Measurements from ENCODE around the gene TRAF3. TPM values are rescaled to one million over a fixed set of nuclear protein-coding genes. Genes with fewer than 3 reads are reported as not detected.

TRAF3 gene
- total RNA-seq, 1 donor from 2014 or later = 19.7 TPM

DNA sequence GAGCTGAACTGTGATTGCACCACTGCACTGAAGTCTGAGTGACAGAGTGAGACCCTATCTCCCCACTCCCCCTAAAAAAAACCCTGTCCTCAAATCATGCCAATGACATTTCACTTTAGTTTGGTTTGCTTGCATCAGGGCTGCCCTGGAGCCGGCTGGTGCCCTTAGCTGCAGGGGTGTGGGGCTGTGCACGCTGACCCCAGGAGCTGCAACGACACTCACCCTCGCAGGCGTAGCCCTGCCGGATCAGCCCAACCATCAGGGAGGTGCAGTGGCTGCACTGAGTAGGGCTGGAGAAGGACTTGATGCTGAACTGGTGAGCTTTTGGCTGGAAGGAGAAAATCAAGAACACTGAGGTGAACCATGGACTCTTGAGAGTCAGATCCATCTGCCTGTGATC lies 175.0 kb downstream of the TRAF3 start:
- intact Hi-C loops (cut with DNase I) = no loop called here
- TF ChIP-seq, protein P1, sequence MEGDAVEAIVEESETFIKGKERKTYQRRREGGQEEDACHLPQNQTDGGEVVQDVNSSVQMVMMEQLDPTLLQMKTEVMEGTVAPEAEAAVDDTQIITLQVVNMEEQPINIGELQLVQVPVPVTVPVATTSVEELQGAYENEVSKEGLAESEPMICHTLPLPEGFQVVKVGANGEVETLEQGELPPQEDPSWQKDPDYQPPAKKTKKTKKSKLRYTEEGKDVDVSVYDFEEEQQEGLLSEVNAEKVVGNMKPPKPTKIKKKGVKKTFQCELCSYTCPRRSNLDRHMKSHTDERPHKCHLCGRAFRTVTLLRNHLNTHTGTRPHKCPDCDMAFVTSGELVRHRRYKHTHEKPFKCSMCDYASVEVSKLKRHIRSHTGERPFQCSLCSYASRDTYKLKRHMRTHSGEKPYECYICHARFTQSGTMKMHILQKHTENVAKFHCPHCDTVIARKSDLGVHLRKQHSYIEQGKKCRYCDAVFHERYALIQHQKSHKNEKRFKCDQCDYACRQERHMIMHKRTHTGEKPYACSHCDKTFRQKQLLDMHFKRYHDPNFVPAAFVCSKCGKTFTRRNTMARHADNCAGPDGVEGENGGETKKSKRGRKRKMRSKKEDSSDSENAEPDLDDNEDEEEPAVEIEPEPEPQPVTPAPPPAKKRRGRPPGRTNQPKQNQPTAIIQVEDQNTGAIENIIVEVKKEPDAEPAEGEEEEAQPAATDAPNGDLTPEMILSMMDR (IDR thresholded peaks at IDR 0.05) = no peak
- H3K36me3 ChIP-seq = peaks cover 93% of the 10 kb centered on the region
- DNase-seq (peak; percentile 17), ATAC-seq (no peak)
- no peaks in the 10 kb centered on the region for H3K4me1 ChIP-seq
- no peaks in the 10 kb centered on the region for H3K9me3 ChIP-seq
- H3K27ac ChIP-seq = no peak overlapping the region
- H3K4me3 ChIP-seq = no peak overlapping the region
- no peaks in the 10 kb centered on the region for H3K27me3 ChIP-seq (ENCODE audit: low read depth)

DNA sequence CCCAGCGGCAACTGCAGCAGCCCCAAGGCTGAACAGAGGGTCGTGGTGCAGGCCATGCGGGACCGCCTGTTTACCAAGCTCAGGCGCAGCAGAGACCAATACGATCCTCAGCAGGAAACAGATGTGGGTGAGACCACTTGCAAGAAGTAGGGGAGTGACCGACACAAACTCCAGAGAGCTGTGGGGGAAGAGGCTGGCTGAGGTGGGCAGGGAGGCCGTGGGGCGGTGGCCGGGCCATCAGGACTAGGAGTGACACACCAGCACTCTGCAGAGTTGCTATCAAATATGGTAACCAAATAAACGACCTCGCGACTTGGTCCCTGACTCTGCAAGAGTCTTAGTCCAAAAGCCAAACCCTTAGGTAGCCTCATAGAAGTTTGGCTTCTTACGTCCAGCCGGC lies 175.9 kb downstream of the TRAF3 start:
- Histone ChIP-seq H3K4me3 (no peak overlapping the region), H3K27ac (no peak overlapping the region), H3K4me1 (no peaks in the 10 kb centered on the region), H3K9me3 (no peaks in the 10 kb centered on the region), H3K27me3 (ENCODE audit: low read depth) (no peaks in the 10 kb centered on the region), H3K36me3 (peaks cover 95% of the 10 kb centered on the region)
- DNase-seq = peak; percentile 34
- no peak for ATAC-seq
- intact Hi-C loops (cut with DNase I) = no loop called here
- TF ChIP-seq, protein P1 (IDR thresholded peaks at IDR 0.05) = no peak

DNA sequence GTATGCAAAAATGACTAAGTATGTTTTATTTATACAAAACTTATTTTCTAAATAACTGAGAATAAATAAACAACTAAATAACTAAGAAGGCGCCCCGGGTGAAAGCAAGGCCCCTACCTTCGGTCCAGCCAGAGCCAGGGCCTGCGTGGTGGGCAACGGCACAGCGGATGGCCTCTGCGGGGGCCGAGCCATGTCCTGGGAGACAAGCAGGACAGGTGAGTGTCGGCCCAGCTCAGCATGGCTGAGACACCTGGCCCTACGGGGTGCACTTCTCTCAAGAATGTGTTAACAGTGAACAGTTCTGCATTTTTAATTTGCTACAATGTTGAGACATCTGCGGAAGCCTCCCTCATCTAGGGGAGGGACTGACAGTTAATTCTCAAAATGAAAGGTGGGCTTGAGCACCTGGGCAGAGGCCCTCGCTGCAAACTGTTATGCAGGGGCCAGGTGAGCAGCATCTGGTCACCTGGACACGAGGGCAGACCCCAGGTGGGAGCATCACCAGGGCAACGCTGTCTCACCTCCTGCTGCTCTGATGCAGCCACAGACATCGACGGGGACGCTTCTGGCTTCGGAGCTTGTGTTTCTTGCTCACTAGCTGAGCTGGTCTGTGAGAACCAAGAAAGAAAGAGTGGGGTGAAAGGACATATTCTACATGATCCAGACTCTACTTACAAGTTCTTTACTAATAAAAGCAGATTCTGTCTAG lies 177.0 kb downstream of the TRAF3 start:
- DNase-seq = no peak
- TF ChIP-seq, protein P1 (IDR thresholded peaks at IDR 0.05) = no peak
- H3K36me3 ChIP-seq = peaks cover 98% of the 10 kb centered on the region

DNA sequence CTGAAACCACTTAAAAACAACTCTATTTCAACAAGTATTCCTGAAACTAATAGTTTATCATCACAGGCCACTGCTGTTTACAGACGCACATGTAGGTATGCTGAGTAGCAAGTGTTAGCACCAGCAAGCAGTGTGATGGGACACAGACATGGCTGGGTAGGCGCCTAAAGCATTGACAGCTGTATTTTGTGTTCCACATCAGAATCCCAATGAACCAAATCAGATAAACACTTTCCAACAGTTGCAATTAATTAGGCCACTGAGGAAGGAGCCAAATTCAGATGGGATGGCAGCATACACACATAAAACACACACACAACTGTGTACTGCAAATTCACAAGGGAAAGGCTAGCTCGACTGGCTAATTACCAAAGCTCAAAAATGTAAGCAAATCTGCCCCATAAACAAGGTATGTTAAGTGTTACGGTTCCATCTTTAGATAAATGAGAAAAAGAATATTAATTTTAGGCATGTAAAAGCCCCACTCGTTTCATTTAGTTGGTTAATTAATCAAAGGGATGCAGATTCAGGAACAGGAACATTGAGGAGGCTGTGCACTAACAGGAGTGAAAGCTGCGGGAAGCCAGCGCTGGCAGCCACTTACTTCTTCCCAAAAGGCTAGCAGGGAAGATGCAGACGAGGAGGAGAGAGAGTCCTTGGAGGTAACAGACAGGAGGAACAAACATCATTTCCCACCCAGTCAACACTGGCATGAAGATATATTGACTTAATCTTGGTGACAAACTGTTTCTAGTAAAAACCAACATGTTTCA lies 178.6 kb downstream of the TRAF3 start:
- H3K27me3 ChIP-seq (ENCODE audit: low read depth) = no peaks in the 10 kb centered on the region
- H3K27ac ChIP-seq = no peak overlapping the region
- intact Hi-C loops (cut with DNase I) = no loop called here
- no peak for ATAC-seq
- H3K36me3 ChIP-seq = peaks cover 98% of the 10 kb centered on the region
- TF ChIP-seq, protein P1 (IDR thresholded peaks at IDR 0.05) = no peak
- H3K9me3 ChIP-seq = no peaks in the 10 kb centered on the region
- no peak for DNase-seq
- no peaks in the 10 kb centered on the region for H3K4me1 ChIP-seq
- no peak overlapping the region for H3K4me3 ChIP-seq

More for the DNA sequence above, 177.0 kb downstream of the TRAF3 start:
- no peak for ATAC-seq
- Histone ChIP-seq H3K27ac (no peak overlapping the region), H3K27me3 (ENCODE audit: low read depth) (no peaks in the 10 kb centered on the region), H3K4me1 (no peaks in the 10 kb centered on the region), H3K9me3 (no peaks in the 10 kb centered on the region), H3K4me3 (no peak overlapping the region)
- intact Hi-C loops (cut with DNase I) = no loop called here

- no peaks in the 10 kb centered on the region for H3K4me1 ChIP-seq
- no peaks in the 10 kb centered on the region for H3K27me3 ChIP-seq (ENCODE audit: low read depth)
- DNase-seq = no peak
- TF ChIP-seq, protein P1 (IDR thresholded peaks at IDR 0.05) = no peak
- H3K9me3 ChIP-seq = no peaks in the 10 kb centered on the region
- ATAC-seq = no peak
- peaks cover 98% of the 10 kb centered on the region for H3K36me3 ChIP-seq
- intact Hi-C loops (cut with DNase I) = no loop called here
- no peak overlapping the region for H3K4me3 ChIP-seq
- no peak overlapping the region for H3K27ac ChIP-seq
Measured at GRCh38 chr14:102957222-102957621, 180.0 kb downstream of the TRAF3 start.

All from lower lobe of right lung (tissue), 2 donors.